IMR-90 (cell line): ENCODE results near the gene ZNF841.

Experiments used
- RAD21 ChIP-seq: IDR thresholded peaks from 2 replicates; pipeline ENCODE4 v1.6.1; 2012; ENCODE audit warnings: low read length, improper control_type of control experiment
- TF ChIP-seq, protein P1 (sequence below): conservative IDR thresholded peaks from 2 replicates; pipeline ENCODE4 v1.5.1; 2012; ENCODE audit warnings: mild to moderate bottlenecking, low read depth, low read length, improper control_type of control experiment

DNA sequence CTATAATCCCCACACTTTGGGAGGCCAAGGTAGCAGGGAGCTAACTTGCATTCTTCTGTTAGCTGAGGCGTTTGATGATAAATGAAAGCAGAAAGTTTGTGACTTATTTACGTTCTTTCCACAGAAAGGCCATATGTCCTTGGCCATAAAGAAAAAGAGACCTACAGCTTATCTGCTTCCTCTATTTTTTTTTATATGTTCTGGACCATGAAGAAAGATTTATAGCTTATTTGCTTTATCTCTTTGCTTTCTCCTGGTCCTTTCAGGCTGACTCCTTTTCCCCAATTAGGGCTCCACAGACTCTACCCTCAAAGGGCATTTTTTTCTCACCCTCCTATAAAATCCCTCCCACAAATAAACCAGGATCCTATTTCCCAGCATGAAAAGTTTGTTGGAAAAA lies 45.6 kb upstream of the ZNF841 start:
- TF ChIP-seq, protein P1, sequence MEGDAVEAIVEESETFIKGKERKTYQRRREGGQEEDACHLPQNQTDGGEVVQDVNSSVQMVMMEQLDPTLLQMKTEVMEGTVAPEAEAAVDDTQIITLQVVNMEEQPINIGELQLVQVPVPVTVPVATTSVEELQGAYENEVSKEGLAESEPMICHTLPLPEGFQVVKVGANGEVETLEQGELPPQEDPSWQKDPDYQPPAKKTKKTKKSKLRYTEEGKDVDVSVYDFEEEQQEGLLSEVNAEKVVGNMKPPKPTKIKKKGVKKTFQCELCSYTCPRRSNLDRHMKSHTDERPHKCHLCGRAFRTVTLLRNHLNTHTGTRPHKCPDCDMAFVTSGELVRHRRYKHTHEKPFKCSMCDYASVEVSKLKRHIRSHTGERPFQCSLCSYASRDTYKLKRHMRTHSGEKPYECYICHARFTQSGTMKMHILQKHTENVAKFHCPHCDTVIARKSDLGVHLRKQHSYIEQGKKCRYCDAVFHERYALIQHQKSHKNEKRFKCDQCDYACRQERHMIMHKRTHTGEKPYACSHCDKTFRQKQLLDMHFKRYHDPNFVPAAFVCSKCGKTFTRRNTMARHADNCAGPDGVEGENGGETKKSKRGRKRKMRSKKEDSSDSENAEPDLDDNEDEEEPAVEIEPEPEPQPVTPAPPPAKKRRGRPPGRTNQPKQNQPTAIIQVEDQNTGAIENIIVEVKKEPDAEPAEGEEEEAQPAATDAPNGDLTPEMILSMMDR = no peak
- no peak for TF ChIP-seq RAD21
